Measurements from ENCODE around the gene KRTAP5-1.
"Not testable (repeated sequence)": the region's sequence is repeated elsewhere in the genome, so short reads cannot be mapped to it uniquely, and the experiment has no call there.

The KRTAP5-1 gene

GRCh38 chr11:1586699-1587098, 1.6 kb upstream of the KRTAP5-1 start:
- Histone ChIP-seq H3K27me3 (ENCODE audit: control insufficient read depth in 1 of 2, insufficient read depth in 2 of 2, low read length in 2 of 2) (no peaks in the 10 kb centered on the region), H3K27ac (ENCODE audit: low read length) (no peak overlapping the region), H3K9me3 (ENCODE audit: control insufficient read depth in 2 of 2, low read length in 2 of 2) (no peaks in the 10 kb centered on the region), H3K4me1 (ENCODE audit: control insufficient read depth, insufficient read depth, low read length) (no peaks in the 10 kb centered on the region), H3K36me3 (ENCODE audit: control insufficient read depth in 2 of 2, insufficient read depth in 2 of 2, low read length in 2 of 2) (no peaks in the 10 kb centered on the region), H3K9ac (ENCODE audit: low read length in 2 of 2) (no peak overlapping the region), H3K4me3 (ENCODE audit: low read length in 2 of 2) (no peak overlapping the region)

- not testable (repeated sequence) for H3K27ac ChIP-seq (ENCODE audit: low read length); H3K9me3 ChIP-seq (ENCODE audit: control insufficient read depth in 2 of 2, low read length in 2 of 2); H3K9ac ChIP-seq (ENCODE audit: low read length in 2 of 2)
These were observed 2.2 kb downstream of the KRTAP5-1 start for GRCh38 chr11:1582909-1583308.

GRCh38 chr11:1581976-1582375, 3.1 kb downstream of the KRTAP5-1 start:
- Histone ChIP-seq H3K9ac (ENCODE audit: low read length in 2 of 2) (no peak overlapping the region), H3K27me3 (ENCODE audit: control insufficient read depth in 1 of 2, insufficient read depth in 2 of 2, low read length in 2 of 2) (no peaks in the 10 kb centered on the region), H3K27ac (ENCODE audit: low read length) (no peak overlapping the region), H3K4me3 (ENCODE audit: low read length in 2 of 2) (no peak overlapping the region), H3K36me3 (ENCODE audit: control insufficient read depth in 2 of 2, insufficient read depth in 2 of 2, low read length in 2 of 2) (no peaks in the 10 kb centered on the region), H3K4me1 (ENCODE audit: control insufficient read depth, insufficient read depth, low read length) (no peaks in the 10 kb centered on the region), H3K9me3 (ENCODE audit: control insufficient read depth in 2 of 2, low read length in 2 of 2) (no peaks in the 10 kb centered on the region)

More at GRCh38 chr11:1582909-1583308, 2.2 kb downstream of the KRTAP5-1 start:
- not testable (repeated sequence) for H3K27me3 ChIP-seq (ENCODE audit: control insufficient read depth in 1 of 2, insufficient read depth in 2 of 2, low read length in 2 of 2); H3K36me3 ChIP-seq (ENCODE audit: control insufficient read depth in 2 of 2, insufficient read depth in 2 of 2, low read length in 2 of 2); H3K4me1 ChIP-seq (ENCODE audit: control insufficient read depth, insufficient read depth, low read length); H3K4me3 ChIP-seq (ENCODE audit: low read length in 2 of 2)

- Histone ChIP-seq H3K36me3 (ENCODE audit: control insufficient read depth in 2 of 2, insufficient read depth in 2 of 2, low read length in 2 of 2) (no peaks in the 10 kb centered on the region), H3K9ac (ENCODE audit: low read length in 2 of 2) (no peak overlapping the region), H3K4me1 (ENCODE audit: control insufficient read depth, insufficient read depth, low read length) (peaks cover 15% of the 10 kb centered on the region), H3K9me3 (ENCODE audit: control insufficient read depth in 2 of 2, low read length in 2 of 2) (no peaks in the 10 kb centered on the region), H3K27ac (ENCODE audit: low read length) (no peak overlapping the region), H3K27me3 (ENCODE audit: control insufficient read depth in 1 of 2, insufficient read depth in 2 of 2, low read length in 2 of 2) (no peaks in the 10 kb centered on the region), H3K4me3 (ENCODE audit: low read length in 2 of 2) (no peak overlapping the region)
These were observed 8.3 kb downstream of the KRTAP5-1 start for GRCh38 chr11:1576825-1577224.

- not testable (repeated sequence) for H3K4me3 ChIP-seq (ENCODE audit: low read length in 2 of 2); H3K36me3 ChIP-seq (ENCODE audit: control insufficient read depth in 2 of 2, insufficient read depth in 2 of 2, low read length in 2 of 2); H3K27me3 ChIP-seq (ENCODE audit: control insufficient read depth in 1 of 2, insufficient read depth in 2 of 2, low read length in 2 of 2); H3K9ac ChIP-seq (ENCODE audit: low read length in 2 of 2); H3K27ac ChIP-seq (ENCODE audit: low read length); H3K9me3 ChIP-seq (ENCODE audit: control insufficient read depth in 2 of 2, low read length in 2 of 2)
- peaks cover 18% of the 10 kb centered on the region for H3K4me1 ChIP-seq (ENCODE audit: control insufficient read depth, insufficient read depth, low read length)
These were observed 9.3 kb downstream of the KRTAP5-1 start for GRCh38 chr11:1575756-1576155.

GRCh38 chr11:1574933-1575242, 10.2 kb downstream of the KRTAP5-1 start:
- no peak overlapping the region for H3K9ac ChIP-seq (ENCODE audit: low read length in 2 of 2)
- H3K4me3 ChIP-seq (ENCODE audit: low read length in 2 of 2): no peak overlapping the region
- no peak overlapping the region for H3K27ac ChIP-seq (ENCODE audit: low read length)
- H3K4me1 ChIP-seq (ENCODE audit: control insufficient read depth, insufficient read depth, low read length): peaks cover 27% of the 10 kb centered on the region
- H3K36me3 ChIP-seq (ENCODE audit: control insufficient read depth in 2 of 2, insufficient read depth in 2 of 2, low read length in 2 of 2): no peaks in the 10 kb centered on the region
- no peaks in the 10 kb centered on the region for H3K9me3 ChIP-seq (ENCODE audit: control insufficient read depth in 2 of 2, low read length in 2 of 2)
- no peaks in the 10 kb centered on the region for H3K27me3 ChIP-seq (ENCODE audit: control insufficient read depth in 1 of 2, insufficient read depth in 2 of 2, low read length in 2 of 2)

- Histone ChIP-seq H3K36me3 (ENCODE audit: control insufficient read depth in 2 of 2, insufficient read depth in 2 of 2, low read length in 2 of 2) (no peaks in the 10 kb centered on the region), H3K27ac (ENCODE audit: low read length) (peak overlapping the region; percentile 64), H3K9ac (ENCODE audit: low read length in 2 of 2) (peak overlapping the region; percentile 28 to 42), H3K27me3 (ENCODE audit: control insufficient read depth in 1 of 2, insufficient read depth in 2 of 2, low read length in 2 of 2) (no peaks in the 10 kb centered on the region), H3K4me3 (ENCODE audit: low read length in 2 of 2) (peak overlapping the region; percentile 51 to 70), H3K9me3 (ENCODE audit: control insufficient read depth in 2 of 2, low read length in 2 of 2) (no peaks in the 10 kb centered on the region), H3K4me1 (ENCODE audit: control insufficient read depth, insufficient read depth, low read length) (peaks cover 32% of the 10 kb centered on the region)
These were observed 10.7 kb downstream of the KRTAP5-1 start for GRCh38 chr11:1574238-1574932.

GRCh38 chr11:1573903-1574237, 11.2 kb downstream of the KRTAP5-1 start:
- Histone ChIP-seq H3K27ac (ENCODE audit: low read length) (peak overlapping the region; percentile 64), H3K36me3 (ENCODE audit: control insufficient read depth in 2 of 2, insufficient read depth in 2 of 2, low read length in 2 of 2) (no peaks in the 10 kb centered on the region), H3K9me3 (ENCODE audit: control insufficient read depth in 2 of 2, low read length in 2 of 2) (no peaks in the 10 kb centered on the region), H3K27me3 (ENCODE audit: control insufficient read depth in 1 of 2, insufficient read depth in 2 of 2, low read length in 2 of 2) (no peaks in the 10 kb centered on the region), H3K9ac (ENCODE audit: low read length in 2 of 2) (peak overlapping the region; percentile 28 to 42), H3K4me1 (ENCODE audit: control insufficient read depth, insufficient read depth, low read length) (peaks cover 37% of the 10 kb centered on the region), H3K4me3 (ENCODE audit: low read length in 2 of 2) (peak overlapping the region; percentile 51 to 70)

GRCh38 chr11:1573077-1573902, 11.8 kb downstream of the KRTAP5-1 start:
- peak overlapping the region; percentile 28 to 47 for H3K9ac ChIP-seq (ENCODE audit: low read length in 2 of 2)
- no peaks in the 10 kb centered on the region for H3K27me3 ChIP-seq (ENCODE audit: control insufficient read depth in 1 of 2, insufficient read depth in 2 of 2, low read length in 2 of 2)
- H3K9me3 ChIP-seq (ENCODE audit: control insufficient read depth in 2 of 2, low read length in 2 of 2): no peaks in the 10 kb centered on the region
- H3K36me3 ChIP-seq (ENCODE audit: control insufficient read depth in 2 of 2, insufficient read depth in 2 of 2, low read length in 2 of 2): no peaks in the 10 kb centered on the region
- peaks cover 42% of the 10 kb centered on the region for H3K4me1 ChIP-seq (ENCODE audit: control insufficient read depth, insufficient read depth, low read length)
- peak overlapping the region; percentile 51 to 70 for H3K4me3 ChIP-seq (ENCODE audit: low read length in 2 of 2)
- H3K27ac ChIP-seq (ENCODE audit: low read length): peak overlapping the region; percentile 64

- peak within 1 kb of the TSS; percentile 64 for H3K27ac ChIP-seq (ENCODE audit: low read length)
- H3K9ac ChIP-seq (ENCODE audit: low read length in 2 of 2): peak within 1 kb of the TSS; percentile 78 to 79
- H3K9me3 ChIP-seq (ENCODE audit: control insufficient read depth in 2 of 2, low read length in 2 of 2): no peaks in the 10 kb centered on the region
- peaks cover 0 to 2% of the 10 kb centered on the region in 2 donors for H3K36me3 ChIP-seq (ENCODE audit: control insufficient read depth in 2 of 2, insufficient read depth in 2 of 2, low read length in 2 of 2)
- H3K27me3 ChIP-seq (ENCODE audit: control insufficient read depth in 1 of 2, insufficient read depth in 2 of 2, low read length in 2 of 2): no peaks in the 10 kb centered on the region
- H3K4me3 ChIP-seq (ENCODE audit: low read length in 2 of 2): peak within 1 kb of the TSS; percentile 71 to 77
- peaks cover 51% of the 10 kb centered on the region for H3K4me1 ChIP-seq (ENCODE audit: control insufficient read depth, insufficient read depth, low read length)
These were observed 12.6 kb downstream of the KRTAP5-1 start, which contains the start of gene DUSP8 for GRCh38 chr11:1572197-1573076. TSS of gene DUSP8 (minus strand) at chr11:1572271. CDS start at chr11:1565826, 6,445 bp downstream.
